OCI-M2 (cell line): ENCODE data around the gene PALLD.

ENCODE experiments used
- DNase-seq: peaks from one replicate; lab custom pipeline; 2025; ENCODE audit not compliant: unreplicated experiment; lab: John Stamatoyannopoulos, UW

Gene PALLD

DNA sequence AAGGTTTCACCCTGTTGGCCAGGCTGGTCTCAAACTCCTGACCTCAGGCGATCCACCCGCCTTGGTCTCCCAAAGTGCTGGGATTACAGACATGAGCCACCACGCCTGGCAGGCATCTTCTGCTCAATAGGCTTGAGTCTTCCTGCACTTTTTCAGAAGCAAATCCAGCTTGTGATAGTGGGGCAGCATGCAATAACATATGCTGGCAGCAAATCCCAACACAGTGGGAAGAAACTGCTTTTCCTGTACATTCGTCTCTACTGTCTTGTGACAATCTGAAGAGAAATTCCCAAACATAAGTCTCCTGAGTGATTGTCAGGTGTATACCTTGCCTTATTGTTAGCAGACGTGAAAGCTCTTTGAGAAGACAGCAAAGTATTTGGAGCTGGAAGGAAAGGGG, 145.7 kb downstream of the PALLD start:
- DNase-seq, result no peak

DNA sequence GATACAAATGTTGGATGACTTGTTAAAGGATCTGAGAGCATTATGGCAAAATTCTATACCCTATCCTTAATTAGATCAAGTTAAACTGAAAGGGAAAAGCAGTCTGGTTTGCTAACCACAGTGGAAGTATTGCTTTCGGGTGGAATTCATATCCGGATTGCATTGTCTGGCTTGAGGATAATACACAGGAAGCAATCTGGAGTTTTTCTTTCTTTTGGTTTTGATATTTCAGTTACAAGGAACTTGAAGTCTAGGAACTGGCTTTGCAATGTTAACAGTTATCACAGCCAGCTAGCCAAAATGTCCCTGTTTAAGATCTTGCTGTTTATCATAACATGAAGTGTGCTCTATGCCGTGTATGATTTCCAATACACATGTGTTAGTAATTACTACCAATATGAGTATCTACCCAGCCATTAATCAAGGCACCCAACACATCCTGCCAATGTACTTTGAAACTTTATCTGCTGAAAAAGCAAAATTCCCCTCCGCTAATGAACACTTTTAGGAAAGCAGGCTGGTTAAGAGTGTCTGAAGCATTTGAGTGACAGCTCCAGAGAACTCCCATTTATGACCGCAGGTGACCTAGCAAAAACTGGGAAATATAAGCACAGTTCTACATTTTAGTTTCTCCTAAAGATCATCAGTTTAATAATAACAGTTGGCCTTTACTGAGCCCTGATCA, 146.4 kb downstream of the PALLD start:
- DNase-seq, result no peak

DNA sequence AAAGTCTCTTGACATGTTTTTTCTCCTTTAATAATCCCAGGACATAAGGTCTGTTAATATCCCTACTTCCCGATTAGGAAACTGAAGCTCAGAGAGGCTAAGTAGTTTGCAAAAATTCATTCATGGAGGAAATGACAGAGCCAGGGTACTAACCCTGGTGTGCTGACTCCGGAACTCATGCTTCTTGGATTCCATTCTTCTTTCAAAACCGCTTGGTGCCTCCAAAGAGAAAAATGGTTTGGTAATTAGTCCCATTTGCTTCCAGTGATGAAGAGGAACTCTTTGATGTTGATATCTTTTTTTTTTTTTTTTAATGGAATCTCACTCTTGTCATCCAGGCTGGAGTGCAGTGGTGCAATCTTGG, 146.9 kb downstream of the PALLD start:
- no peak for DNase-seq

DNA sequence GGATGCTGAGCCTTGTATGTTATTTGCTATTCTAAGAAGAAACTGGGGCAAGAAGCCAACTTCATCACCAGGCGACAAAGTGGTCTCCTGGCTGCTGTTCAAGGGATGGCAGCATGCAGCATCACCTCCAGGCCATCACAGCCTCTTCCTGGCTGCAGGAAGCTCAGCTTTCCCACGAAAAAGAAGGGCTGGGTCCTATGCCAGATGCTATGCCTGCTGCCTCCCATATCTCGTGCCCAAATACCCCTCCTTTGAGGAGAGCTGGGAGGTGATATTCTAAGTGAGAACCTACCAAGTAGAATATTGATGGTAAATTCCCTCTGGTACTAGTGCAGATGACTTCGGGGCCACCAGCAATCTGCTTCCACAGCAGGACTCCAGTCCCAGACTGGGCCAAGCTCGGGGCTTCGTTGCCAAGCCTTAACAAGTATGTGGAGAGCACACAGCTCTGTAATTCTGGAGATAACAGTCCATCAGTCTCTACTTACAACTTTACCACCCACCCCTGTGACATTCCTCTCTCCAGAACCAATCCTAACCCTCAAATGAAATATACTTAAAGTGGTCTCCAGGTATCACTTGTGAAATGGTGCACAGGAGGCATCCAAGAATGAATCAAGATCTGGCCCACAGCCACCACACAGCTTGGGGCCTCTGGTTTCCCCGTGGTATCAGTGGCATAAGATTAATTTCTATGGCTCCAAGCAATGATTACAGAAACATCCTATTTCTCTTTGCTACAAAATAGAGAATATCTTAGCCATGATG, 149.3 kb downstream of the PALLD start:
- DNase-seq, result no peak

DNA sequence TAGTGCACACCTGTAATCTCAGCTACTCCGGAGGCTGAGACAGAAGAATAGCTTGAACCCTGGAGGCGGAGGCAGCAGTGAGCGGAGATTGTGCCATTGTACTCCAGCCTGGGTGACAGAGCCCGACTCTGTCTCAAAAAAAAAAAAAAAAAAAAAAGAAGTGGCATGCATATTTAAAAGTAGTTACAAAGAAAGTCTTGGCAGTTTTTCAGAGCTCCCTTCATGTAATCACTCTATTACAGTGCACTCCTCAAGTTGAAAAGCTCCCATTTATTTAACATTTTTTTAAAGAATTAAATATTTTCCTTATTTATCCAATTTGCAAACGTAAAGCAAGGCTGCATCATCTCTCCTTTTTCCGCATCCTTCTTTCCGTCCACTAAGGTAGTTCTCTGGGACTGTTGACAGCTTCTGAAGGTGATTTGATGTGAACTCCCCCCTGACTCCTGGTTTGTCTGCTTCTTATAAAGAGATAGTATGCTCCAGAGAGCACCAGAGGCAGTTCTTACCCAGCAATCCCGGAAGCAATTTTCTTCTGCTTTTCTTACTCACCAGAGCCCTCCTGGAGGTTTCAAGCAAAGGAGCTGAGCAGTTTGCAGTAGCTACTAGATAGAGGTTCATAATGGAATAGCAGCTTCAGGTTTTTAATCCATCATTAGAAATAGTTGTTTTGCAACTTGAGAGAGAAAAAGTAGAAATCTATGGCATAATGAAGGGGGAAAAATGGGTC, 151.0 kb downstream of the PALLD start:
- DNase-seq, result no peak

DNA sequence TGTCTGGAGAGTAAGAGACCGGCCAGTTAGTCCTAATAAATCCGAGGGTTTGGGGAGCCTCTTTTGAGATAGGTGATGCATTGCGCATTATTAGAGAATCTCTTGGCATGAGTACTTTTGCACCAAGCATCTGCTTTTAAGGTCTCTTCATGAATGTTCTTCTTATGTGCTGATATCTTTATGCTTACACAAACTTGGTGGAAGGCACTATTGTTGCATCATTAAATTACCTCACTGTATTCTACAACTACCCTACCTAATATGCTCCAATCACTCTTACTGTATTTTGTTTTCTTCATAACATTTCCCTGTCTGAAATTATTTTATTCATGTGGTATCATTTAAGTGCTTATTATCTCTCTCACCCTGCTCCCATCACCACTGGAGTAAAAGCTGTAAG, 151.6 kb downstream of the PALLD start:
- DNase-seq, result no peak

DNA sequence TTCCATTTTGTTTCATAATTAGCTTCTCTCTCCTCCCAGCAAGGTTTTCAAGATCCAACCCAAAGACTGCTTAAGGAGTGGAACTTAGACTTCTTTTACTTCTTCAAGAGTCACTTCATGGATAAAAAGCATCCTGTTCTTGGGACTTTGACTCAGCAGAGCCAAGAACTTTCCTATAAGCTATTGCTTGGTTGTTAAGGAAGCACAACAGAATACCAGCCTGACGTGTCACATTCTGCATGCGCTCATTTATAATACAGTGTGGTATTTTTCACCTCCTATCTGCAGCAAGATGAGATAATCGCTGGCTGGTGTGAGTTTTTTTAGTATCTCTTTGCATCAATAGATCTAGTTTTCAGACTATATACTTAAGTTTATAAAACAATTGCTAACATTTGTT, 152.1 kb downstream of the PALLD start:
- DNase-seq, result no peak

DNA sequence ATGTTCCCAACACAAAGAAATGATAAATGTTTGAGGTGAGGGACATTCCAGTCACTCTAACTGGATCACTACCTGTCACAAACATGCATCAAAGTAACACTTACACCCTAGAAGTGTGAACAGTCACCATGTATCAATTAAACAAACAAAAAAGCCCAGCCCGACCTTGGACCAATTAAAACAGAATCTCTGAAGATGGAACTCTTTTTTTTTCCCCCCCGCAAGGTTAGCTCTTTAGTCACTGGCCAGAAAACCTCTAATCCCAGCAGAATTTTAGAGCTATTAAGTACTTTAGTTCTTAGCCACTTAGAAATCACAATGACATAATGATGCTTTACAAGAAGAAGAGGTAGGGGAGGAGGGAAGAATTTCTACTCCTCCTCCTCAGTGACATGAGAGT, 154.5 kb downstream of the PALLD start:
- no peak for DNase-seq

DNA sequence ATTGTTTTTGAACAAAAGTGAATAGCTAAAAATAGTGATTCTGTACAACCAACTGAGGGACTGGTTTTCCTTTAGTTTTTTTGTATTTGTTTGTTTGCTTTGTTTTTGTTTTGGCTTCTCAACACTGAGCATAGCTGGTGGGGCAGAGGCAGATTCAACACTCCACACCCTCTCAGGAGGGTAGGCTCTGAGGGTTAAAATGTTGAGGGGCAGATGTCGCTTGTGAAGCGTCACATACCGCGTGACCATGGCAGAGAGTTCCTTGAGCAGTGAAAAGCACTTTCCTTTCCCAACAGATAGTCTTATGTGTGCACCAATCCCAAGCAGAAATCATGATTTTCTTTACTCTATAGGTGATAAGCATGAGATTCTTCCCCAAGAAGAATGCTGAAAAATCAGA, 155.0 kb downstream of the PALLD start:
- DNase-seq, result no peak

DNA sequence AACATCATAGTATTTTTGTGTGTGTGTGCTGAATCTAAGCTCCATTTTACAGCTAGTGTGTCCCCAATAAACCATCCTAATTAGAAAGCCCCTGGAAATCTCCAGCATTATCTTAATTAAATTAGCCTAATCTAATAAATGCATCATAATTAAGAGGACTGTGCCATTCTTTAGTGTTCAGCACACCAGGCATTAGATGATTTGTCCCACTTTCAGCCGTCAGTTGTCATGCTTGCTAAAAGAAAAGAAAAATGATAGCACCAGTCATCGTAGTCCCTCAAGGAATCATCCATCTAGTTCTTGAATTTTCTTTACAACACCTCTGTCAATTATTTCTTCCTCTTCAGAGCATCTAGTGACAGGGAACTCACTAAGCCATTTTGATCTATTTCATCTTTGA, 155.9 kb downstream of the PALLD start:
- DNase-seq, result no peak

DNA sequence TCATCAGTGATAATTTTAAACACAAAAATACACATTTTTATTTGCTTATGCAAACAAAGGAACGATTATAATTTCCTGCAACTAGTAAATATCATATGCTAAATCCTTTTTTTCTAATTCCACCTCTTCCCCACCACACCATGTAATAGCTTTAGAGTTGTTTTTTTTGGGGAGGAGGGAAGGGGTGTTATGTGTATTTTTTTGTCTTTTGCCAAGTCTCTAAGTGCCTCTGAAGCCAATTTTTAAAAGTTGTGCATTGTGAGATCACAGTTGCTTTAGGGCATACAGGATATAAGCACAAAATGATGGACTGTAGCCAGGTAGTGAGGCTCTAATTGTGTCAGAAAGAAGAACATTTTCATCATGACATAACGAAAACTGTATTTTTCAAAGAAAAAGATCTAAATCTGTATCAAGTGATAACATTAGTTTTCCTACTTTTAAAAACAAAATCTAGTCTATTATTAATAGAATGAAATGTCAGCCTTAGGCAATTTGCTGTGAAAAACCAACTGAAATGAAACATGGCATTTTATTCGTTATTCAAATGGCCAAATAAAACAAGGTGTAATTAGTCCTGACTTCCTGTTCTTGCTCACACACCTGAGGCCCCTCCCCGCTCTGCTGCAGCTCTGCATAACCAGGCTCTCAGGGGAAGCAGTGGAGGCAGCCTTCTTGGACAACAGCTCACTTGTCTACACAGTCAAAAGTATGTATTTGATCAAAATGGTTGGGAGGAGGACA, 157.4 kb downstream of the PALLD start:
- DNase-seq, result no peak

DNA sequence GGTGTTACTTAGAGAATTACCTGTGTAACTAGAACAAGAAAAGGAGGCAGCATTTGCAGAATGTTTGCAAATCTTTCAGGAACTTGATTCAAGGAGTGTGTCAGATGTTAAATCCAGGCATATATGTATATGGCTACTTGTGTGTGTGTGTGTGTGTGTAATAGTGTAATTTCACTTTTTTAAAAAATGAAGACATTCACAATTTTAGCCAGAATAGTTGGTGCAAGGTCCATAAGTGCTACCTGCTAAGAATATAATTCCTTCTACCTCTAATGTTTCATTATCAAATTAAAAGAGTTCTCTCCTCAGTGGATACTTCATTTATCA, 158.0 kb downstream of the PALLD start:
- DNase-seq, result no peak

DNA sequence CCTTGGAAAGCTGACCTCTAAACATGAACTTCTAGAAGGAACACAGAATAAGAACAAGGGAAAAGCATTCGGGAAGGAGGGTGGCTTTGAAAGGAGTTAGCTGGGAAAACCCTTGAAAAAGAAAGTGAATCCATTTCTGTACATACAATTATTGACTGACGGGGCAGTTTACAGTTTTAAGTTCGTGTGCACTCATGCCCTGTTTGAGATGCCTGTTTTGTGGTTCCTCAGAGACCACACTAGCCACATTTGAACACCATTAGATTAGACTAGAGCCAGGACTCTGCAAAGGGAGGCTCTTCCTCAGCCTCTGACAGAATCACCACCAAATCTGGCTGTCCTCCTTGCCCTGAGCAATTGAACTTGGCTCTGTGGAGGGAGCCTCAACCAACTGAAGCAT, 158.3 kb downstream of the PALLD start:
- no peak for DNase-seq

DNA sequence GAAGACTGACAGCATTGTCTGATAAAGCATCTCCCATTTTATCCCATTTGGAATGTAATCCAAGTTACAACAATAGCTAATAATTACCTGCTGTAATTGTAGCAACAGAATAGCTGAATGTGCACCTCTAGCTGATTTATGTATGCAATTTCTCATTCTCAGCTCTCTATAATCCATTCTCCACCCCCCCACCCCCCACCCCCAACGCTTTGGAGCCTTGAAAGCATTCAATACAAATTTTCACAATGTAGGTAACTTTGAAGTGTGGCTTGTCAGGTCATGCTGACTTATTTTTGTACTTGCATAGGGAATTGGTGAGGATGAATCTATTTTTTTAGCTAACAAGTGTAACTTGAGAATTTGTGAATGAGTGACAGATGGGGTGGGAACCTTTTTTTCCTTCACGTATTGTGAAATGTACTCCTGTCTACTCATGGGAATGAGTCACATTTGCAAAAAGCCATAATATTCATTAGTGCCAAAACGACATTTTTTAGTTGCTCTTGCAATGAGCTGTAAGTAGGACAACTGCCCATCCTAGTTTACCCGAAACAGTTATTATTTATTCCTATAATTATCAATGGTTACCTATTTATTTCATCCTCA, 159.3 kb downstream of the PALLD start:
- DNase-seq, result no peak

DNA sequence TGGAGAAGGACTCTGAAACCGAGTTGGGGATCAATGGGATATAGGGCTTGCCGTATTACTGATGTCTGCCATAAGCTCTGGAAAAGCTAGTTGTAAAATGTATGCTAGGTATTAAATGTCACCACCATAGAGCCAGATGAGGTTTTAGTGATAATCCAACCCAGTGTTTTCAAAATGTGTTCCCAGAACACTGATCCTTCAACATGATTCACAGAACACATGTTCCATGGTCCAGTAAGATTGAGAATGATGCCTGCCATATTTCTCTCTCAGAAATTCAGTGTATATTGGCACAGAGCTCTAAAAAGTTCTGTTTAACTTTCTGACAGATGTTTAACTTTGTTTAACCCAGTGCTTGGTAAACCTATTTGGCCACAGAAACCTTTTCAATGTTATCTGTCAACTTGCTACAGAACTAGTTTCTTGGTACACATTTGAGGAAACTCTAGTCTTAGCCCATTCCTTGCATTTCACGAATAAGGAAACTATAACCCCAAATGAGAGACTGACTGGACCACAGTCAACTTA, 160.2 kb downstream of the PALLD start:
- no peak for DNase-seq

DNA sequence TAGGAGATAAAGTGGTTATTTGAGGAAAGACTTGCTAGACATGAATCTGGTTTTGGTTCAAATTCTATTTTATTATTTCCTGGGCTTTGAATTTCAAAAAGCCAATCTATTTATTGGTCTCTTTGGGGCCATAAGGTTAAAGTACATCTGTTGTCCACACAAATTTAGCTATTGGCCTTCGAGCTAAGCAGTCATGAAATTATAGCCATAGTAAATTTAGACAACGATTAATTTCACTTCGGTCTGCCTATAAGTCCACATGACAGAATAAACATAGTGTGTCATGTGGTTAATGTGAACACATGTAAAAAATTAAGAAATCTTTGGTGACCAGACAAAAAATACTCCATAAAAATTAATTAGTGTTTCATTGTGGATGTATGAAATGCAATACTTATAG, 161.9 kb downstream of the PALLD start:
- no peak for DNase-seq

DNA sequence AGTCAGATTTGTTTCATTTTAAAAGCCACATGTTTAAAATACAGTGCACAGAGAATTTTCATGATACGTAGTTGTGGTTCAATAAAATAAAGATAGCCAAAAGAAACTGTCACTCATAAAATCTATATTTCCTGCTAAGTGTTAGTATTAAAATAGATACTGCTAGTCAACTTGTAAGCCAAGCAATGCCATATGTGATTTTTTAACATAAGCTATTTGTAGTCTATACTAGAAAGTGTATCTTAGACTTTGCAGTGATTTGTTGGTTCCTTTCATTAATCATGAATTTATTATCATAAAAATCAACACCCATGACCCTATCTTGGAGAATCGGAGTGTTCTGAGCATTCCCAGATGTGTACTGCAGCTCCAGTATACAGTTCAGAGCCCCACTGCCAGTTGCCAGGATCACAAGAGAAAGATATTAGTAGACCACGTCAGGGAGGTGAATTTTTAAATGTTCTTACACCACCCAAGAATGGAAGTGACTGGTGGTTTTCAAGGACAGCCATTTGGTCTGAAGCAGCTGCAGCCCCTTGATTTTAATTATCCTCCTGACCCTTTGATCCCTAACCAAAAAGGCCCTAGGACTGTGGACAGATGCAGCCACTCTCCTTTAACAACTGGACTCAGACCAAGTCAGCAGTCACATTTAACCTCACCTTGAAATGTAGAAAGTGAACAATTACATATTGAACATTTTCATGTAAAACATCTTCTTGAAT, 163.1 kb downstream of the PALLD start:
- no peak for DNase-seq

DNA sequence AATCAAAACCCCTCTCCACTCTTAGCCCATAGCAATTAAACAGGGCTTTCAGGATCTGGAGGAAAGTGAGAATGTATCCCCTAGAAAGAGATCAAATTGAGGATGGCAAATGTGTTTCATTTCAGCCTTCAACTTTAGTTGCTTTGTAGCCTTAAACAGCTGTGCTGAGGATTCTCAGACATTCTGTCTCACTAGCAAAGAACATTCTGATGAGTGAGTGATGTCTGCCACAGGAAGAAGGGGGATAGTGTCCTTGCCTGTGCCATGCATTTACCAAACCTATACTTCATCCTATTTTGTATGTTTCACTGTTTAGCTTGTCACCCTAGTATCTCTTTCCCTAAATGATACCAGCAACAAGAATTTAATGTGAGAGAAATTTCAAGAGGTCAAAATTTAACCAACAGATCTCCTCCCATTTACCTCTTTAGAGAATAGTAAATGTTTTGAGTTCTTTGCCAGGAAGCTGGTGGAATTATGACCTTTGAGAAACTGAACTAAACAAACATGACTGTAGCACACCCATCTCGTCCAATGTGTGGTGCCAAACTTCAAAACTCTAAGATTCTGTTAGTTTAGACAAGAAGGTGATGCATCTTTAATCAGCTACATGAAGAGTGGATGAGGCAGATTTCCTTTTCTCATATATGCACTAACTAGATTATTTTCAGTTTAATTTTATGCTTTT, 165.6 kb downstream of the PALLD start:
- DNase-seq, result no peak

DNA sequence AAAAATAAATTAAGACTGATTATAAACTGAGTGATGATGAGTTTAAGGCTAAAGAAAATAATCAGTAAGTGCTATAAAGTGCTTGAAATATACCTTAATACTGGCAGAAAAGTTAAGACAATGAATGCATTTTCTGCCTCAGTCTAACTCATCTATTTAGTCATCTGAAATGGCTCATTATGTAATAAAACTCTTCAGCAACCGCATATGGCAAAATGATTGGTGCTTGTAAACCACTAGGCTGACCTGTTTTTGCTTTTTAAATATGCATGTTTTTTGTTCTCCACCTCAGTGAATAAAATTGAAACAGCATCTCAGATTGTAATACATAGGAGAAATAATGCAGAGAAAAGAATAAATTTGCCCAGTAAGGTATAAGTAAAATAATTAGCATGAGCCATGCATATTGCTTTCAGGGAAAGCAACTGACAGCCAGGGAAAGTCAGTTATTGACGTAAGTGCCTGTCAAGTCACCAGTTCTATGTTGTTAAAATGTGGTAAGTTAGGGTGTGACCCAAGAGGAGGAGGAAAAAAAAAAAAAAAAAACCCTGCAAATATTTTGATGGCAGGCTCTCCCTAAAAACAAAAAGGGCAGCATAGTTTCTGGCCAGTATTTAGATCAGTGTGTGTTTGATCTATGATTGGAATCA, 167.5 kb downstream of the PALLD start:
- DNase-seq, result no peak
